Amniotic stem cell (primary cell): ENCODE data around the gene KREMEN1.
"Not testable (repeated sequence)": the region's sequence is repeated elsewhere in the genome, so short reads cannot be mapped to it uniquely, and the experiment has no call there.

Experiments used
- DNase-seq: peaks from one replicate; lab custom pipeline; 2025; lab: John Stamatoyannopoulos, UW

The KREMEN1 gene

DNA sequence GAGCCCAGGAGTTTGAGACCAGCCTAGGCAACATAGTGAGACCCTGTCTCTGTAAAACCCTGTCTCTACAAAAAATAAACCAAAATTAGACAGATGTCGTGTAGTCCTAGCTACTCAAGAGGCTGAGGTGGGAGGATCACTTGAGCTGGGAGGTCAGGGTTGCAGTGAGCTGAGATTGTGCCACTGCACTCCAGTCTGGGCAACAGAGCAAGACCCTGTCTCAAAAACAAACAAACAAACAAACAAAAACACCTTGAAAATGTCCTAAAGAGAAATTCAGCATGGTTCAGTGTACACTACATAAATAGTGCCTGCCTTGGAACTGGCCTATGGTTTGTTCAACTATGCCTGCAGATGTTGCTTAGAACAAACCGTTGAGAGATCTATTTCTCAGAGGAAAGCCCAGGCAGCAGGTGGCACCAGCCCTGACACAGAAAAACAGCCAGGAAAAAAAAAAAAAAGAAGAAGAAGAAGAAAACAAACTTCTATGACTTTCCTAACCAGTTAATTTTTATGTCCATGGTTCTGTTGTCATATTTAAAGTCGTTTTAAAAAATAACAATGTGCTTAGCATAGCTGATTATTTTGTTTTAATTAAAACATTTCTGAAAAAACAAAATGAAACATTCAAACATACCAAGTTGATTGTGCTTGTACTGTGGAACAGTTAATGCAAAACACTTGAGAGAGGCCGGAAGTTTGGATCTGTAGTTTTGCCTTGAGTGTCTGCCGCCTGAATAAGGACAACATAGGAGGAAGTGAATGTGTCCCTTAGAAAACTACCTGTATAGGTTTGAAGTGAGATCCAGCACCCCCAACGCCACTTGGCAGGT is 5.4 kb downstream of the KREMEN1 start:
- DNase-seq, result no peak

DNA sequence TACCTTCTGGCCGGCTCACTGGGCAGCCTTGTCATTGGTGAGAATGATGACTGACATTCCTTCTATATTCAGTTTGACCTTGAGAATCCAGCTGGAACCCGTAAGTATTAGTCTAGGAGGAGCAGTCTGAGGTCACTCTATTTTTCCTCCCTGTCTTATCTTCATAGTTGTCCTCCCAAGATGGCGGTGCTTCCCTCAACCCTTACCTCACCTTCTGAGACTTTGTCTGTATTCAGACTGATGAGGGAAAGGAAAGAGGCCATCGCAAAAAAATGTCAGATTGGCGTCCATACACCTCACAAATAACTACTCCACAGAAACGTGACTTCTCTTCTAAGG is 6.0 kb downstream of the KREMEN1 start:
- no peak for DNase-seq

DNA sequence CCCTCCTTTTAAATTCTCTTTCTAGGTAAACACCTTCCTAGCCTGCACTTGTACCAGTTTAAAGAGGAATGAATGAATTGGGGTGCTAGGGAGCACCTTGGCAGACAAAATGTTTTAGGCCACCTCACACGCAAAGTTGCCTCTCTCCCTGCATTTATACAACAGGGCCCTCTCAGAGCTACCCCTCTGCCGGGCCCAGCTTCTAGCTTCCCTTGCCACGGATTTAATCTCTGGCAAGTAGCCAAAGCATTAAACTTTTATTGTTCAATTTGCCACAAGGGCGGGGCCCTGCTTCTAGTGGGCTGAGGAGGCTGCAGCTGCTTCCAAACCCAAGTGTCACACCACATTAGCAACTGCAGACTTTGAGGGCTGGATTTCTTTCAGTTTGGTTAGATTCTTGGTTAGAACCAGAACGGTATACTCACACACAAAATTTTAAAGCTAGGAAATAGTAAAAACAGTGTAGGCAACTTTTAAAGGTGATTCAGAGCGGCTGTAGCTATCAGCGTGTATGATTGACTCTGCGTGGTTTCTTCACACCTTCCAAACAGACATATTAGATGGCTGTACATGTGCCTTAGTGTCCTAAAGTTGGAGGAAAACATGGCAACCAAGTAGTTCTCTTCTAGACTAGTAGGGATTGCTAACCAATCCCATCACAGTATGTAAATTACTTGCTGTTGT is 6.5 kb downstream of the KREMEN1 start:
- no peak for DNase-seq

DNA sequence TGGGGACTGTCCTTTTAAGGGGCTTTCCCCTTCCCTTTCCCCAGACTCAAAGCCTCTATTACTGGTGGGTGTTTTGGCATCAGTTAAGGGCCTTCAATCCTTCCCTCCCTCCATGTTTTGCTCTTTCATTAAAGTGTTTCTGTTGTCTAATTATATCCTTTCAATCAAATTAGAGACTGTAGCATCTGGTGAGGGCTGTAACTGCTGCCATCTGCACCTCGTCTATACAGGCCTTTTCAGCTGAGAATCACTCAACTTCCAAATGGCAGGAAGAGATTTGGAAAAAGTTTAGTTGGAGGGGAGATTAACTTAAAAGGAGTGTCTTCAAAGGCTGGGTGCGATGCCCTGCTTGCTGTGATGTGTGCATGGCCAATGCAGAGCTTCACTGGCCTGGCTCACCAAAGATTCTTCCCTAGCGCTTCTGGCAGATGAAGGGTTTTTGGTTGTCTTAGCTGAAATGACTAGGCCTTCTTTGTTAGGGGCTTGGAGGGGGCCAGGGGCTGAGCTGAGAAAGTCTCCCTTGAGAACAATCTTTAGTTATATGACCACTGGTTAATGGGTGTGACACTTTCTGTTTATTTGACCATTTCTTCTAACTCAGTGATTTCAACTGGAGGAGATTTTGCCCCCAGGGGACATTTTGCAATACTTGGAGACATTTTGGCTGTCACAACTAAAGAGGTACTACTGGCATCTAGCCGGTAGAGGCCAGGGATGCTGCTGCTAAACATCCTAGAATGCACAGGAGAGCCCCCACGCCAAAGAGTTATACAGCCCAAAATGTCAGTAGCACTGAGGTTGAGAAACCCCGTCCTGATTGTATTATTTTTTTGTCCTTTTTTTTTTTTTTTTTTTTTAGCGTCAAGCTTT is 7.5 kb downstream of the KREMEN1 start:
- peak; percentile 6 for DNase-seq

DNA sequence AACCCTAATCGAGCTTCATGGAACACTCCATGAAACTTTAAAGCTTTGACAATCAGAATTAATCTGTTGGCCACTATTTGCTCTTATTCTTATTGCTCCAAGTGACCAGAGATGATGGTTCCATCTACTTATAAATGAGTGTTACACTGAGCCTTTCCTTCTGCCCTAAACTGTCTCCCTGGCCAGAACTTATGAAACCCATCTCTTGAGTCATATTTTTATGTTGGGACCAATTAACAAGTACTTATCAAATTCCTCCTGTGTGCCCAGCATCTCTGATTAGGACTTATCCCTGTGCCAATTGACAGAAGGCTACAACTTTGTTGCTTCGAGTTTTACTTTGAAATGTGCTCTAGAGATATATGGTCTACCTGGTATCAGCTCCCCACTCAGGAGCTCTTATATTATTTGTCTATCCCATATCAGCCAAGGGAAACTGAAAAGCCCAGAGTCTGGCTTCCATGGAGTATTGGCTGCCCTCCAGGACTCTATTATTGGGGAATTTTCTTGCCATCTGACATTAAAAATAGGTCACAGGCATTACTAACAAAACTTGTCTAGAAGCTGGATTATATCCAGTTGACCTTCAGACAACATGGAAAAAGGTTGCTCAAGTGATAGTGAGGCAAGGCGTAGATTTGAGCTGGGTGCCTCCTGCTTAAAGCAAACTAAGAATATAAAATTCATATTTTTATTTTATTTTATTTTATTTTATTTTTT is 8.8 kb downstream of the KREMEN1 start:
- no peak for DNase-seq

DNA sequence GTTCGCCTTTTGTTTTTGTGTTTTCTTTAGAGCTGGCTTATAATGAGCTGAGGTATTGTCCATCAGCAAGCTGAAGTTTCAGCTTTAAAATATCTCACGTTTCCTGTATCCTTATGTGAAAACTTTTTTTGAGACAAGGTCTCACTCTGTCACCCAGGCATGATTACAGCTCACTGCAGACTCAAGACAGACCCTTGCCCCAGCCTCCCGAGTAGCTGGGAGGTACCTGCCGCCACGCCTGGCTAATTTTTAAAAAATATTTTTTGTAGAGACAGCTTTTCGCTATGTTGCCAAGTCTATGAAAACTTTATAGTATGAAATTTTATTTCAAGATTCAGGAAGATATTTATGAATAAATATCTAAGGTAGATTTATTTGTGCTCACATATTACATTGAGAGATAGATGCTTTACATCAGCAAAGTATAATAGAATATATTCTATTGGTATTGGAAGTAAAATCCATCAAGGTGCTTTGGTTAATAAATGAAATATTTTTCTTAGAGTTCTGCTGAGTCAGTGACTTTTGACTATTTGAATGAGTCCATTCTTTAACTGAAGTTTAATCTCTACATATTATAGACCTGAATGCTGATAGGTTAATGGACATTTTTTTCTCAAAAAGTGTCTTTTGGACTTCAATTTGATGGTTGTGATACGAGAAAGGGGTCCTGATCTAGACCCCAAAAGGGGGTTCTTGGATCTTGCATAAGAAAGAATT is 10.2 kb downstream of the KREMEN1 start:
- no peak for DNase-seq

DNA sequence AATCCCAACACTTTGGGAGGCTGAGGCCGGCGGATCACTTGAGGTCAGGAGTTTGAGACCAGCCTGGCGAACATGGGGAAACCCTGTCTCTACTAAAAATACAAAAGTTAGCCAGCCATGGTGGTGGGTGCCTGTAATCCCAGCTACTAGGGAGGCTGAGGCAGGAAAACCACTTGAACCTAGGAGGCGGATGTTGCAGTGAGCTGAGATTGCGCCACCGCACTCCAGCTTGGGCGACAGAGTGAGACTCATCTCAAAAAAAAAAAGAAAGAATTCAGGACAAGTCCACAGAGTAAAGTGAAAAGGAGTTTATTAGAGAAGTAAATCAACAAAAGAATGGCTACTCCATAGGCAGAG is 10.7 kb downstream of the KREMEN1 start:
- DNase-seq, result not testable (repeated sequence)

DNA sequence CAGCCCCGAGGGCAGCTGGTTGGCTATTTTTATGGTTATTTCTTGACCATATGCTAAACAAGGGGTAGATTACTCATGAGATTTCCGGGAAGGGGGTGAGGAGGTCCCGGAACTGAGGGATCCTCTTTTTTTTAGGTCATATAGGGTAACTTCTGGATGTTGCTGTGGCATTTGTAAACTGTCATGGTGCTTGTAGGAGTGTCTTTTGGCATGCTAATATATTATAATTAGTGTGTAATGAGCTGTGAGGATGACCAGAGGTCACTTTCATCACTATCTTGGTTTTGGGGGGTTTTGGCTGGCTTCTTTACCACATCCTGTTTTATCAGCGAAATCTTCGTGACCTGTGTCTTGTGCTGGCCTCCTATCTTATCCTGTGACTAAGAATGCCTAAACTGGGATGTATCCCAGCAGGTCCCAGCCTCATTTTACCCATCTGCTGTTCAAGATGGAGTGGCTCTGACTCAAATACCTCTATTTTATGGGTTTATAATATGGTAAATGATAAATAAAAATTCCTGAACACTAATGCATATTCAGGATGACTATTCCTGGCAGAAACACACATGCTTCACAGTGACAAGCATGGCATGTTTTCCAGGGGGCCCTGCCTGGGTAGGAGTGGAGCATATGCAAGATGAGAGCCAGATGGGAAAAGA is 11.2 kb downstream of the KREMEN1 start:
- no peak for DNase-seq

DNA sequence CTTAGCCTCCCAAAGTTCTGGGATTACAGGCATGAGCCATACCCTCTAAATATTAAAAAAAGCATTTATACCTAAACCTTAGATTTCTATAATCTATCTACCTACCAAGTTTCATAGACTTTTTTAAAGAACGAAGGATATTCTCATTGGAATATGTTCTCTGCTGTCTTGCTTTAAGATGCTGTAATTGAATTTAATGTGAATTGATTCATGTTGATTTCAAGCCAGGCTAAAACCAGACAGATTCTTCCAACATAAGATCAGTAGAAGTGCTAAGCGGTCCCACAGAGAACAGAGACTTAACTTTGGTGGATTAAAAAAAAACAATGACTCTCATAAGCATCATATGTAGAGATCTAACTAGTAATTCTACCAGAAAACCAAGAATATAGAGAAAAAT is 14.2 kb downstream of the KREMEN1 start:
- no peak for DNase-seq

DNA sequence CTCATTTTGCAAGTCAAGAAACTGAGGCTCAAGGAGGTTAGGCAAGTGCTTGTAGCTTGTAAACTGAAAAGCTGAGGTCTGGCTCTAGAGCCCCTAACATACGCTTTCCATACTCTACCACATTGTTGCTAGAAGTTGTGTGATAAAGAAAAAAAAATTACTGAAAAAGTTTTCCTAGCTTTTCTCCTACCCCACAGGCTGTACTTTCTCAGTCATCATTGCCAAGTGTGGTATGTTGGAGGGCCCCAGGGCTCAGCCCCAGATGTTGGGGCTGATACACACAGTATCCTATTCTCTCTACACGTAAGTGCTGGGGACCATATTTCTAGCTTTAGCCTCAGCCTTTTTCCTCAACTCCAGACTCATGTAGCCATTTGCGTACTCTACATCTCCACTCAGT is 16.0 kb downstream of the KREMEN1 start:
- no peak for DNase-seq

DNA sequence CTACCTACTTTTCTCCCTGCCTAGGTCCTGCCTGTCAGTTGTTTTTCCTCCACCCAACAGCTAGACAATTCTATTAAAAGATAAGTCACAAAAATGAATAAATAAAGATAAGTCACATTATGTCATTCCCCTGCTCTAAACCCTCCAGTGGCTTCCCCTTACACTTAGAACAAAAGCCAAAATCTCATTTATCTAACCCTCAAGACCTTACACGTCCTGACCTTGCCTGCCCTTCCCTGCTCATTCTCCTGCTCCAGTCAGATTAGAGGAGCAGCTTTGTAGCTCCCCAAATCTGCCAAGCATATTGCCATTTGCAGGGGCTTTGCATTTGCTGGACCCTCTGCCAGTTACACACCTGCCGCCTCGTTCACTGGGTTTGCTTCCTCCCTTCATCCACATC is 16.7 kb downstream of the KREMEN1 start:
- no peak for DNase-seq

DNA sequence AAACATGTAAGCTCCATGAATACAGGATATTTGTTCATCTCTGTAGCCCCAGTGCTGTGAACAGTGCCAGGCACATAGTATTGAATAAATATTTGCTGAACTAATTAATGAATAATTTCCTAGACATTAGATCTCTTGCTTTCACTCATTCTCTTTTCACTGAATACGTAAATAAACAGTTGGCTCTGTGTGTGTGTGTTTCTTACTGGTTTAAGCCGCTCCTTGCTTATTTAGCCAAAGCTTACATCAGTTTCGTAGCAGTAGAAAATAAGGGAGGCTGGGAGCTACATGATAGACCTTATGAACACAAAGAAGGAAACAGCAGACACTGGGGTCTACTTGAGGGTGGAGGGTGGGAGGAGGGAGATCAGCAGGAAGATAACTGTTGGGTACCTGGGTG is 17.2 kb downstream of the KREMEN1 start:
- no peak for DNase-seq

DNA sequence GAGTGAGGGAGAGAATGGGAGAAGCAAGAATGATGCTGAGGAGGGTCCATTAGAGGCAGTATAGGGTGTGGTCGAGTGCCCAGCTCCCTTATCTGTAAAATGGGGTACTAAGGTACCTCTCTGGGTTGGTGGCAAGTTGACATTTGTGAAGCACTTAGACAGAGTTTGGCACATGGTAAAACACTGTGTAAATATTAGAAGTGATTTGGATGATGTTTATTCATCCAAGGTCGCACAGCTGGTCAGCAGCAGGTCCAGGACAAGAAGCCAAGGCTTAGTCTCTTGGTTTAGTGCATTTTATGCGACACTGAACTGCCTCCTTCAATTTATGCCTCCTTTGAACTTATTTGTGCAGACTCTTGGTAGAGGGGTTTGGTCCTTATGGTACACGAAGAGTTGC is 19.4 kb downstream of the KREMEN1 start:
- no peak for DNase-seq

DNA sequence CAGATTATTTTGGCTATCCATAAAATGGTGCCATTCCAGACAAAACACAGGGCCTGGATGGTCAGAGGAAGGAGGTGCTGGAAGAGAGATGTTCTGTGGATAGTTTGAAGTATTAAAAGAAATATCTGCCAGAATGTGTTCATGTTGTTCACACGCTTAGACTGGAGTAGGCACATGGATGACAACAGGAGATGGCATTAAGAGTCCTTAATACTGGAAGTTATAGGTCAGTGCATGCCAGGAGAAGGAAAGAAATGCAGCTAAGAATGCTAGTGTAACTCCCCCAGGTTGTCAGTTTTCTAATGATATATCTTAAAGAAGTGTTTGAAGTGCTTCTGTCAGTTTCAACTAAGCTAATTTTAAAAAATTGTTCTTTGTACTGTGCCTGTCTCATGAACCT is 20.2 kb downstream of the KREMEN1 start:
- DNase-seq, result no peak

DNA sequence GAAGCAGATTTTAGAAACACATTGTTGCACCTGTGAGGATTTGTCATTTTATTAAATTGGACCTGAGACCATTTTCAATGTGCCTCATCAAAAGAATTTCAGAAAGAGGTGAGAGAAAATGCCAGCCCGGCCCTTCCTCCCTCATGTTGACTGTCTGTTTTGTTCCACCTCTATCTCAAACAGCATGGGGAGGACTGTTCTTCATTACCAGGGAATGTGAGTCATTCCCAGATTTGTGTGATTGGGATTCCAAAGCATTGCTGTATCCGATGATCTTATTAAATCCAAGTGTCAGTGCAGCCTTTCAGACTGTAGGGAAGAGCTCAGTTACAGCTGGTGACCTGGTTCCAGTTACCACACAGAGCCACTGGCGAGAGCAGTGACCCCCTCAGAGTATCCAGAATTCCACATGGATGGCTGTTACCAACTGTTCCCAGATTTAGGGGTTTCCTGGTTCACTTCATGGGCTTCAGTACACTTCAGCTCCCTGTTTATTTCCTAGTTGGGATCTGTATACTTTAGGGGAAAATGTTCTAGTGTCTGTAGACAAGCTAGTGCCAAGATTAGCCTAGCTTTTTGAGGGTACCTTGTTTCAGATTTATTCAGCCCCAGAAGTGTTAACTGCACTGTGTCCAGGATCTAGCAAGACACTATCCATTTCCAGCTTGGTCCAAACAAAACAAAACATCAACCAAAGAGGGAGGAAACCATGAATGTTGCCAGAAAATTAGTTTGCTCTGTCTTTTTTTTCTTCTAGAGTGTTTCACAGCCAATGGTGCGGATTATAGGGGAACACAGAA is 20.9 kb downstream of the KREMEN1 start:
- DNase-seq, result peak; percentile 22

DNA sequence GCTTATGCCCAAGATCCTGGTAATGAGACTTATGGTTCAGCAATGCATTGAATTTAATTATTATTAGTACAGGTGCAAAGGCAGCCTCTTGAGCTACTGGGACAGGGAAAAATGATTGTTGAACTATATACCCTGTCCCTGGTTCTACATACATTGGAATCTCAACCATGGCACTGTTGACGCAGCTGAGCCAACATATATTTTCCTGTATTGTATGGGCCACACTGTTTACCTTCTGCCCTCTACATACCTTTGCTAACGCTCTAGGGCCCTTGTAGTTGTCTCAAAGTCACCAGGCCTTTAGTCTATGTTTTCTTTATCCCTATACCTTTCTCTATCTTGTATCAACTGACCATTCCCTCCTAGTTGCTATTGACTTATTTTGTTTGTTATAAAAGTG is 22.6 kb downstream of the KREMEN1 start:
- no peak for DNase-seq

DNA sequence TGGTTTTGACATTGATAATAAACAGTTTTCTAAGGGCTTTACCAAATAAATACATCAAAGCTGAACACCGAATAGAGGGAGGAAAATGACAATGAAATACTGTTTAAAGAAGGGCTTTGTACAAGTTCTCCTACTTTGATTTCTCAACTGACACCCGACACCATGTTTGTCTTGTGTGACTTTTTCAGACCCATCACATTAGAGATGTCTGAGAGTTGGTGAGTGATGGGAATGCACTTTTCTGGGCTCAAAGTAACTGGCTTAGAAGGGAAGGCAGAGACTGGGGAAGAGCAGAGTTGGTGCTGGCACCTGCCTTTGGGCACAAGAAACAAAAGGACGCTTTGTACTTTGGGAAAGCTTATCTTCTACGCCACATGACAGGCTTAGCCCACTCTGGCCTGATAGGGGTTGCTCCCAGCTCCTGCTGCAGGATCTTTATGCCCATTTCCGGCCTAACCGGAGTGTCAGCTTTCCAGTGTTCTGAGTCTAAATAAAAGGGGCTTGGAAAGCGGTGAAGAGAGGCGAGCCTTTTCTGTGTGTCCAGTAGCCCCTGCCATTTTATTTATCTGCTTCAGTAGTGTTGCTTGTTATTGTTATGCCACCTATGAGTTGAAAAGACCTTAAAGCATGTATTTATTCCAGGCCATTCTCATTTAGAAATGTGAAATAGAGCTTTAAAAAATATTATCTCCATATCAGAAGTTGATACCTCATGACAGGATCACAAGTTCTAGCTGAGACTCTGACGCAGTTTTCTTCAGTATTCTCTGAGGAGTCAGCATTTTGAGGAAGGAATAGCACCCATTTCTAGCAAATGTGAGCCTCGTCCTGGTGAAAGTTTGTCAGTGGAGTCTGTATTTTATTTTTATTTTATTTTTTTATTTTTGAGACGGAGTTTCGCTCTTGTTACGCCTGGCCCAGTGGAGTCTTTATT is 24.2 kb downstream of the KREMEN1 start:
- no peak for DNase-seq

DNA sequence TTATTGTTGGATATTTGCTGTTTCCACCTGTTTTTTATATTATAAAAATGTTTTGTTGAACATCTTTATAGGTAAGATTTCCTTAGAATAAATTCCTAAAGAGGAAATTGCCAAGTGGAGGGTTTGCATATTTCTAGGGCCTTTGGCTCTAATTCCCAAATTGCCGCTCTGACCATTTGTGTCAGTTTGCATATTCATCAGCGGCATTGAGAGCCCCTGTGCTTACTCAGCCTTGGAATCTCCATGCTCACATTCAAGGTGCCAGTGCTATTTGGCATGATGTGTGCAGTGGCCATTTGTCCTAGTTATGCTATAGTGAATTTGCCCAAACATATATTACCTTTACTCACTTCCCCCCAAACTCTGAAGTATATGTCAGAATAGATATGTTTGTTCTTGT is 25.5 kb downstream of the KREMEN1 start:
- DNase-seq, result no peak

DNA sequence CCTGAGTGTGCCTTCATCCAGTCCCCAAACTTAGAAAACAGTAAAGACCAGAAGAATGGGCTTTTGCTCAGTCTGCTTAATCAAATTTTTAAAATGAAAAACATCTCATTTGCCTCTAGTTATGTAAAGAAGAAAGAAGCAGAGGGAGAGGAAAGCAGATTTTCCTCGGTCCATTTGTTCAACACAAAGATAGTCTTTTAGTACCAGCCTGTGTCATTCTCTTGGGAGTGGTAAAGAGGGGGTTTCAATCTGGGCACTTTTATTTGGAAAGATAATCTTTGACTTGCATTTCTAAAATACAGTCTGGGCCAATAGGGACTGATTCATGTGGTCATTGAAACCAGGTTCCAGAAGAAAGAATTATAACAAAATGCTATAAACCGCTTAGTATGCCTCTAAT is 29.5 kb downstream of the KREMEN1 start:
- no peak for DNase-seq
